GM12892 (cell line): ENCODE data around the gene TP73.

Experiments used
- POLR2A ChIP-seq: IDR thresholded peaks from 2 replicates; pipeline ENCODE4 v1.6.1; 2011; ENCODE audit warnings: low read depth, low read length, control low read depth
- POLR2AphosphoS5 ChIP-seq: IDR thresholded peaks from 2 replicates; pipeline ENCODE4 v1.6.1; 2011; ENCODE audit warnings: low read depth, low read length, control low read depth
- TAF1 ChIP-seq: IDR thresholded peaks from 2 replicates; pipeline ENCODE4 v1.6.1; 2011; ENCODE audit warnings: low read depth, mild to moderate bottlenecking, control low read depth, low read length, borderline replicate concordance

DNA sequence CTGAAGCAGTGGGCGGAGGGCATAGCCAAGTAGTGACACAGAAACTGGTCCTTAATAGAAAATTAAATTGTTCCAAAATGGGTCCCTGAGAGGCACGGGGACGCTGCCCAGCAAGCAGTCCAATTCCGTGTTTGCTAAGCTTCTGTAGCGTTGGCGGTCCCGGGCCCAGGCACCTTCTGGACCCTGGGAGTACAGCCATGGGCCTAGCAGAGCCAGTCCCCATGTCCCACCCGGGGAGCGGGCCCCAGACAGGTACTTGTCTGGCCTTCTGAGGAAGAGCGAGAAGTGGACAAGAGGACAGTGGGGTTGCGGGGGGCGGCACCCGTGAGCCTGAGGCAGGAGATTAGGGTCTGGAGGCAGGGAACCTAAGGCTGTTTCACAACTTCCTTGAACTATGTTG, 88.4 kb downstream of the TP73 start:
- TF ChIP-seq POLR2A: no peak
- no peak for TF ChIP-seq POLR2AphosphoS5
- no peak for TF ChIP-seq TAF1
